Measurements from ENCODE around the gene CCDC6.
"Not testable (repeated sequence)": the region's sequence is repeated elsewhere in the genome, so short reads cannot be mapped to it uniquely, and the experiment has no call there.

The CCDC6 gene

GRCh38 chr10:59808896-59809643, 97.3 kb downstream of the CCDC6 start:
- DNase-seq (ENCODE audit: low read depth): peak; percentile 34

GRCh38 chr10:59807629-59808620, 98.4 kb downstream of the CCDC6 start:
- no peak for DNase-seq (ENCODE audit: low read depth)

GRCh38 chr10:59805014-59805413, 101.3 kb downstream of the CCDC6 start:
- DNase-seq (ENCODE audit: low read depth): no peak

- DNase-seq (ENCODE audit: low read depth): no peak
Measured at GRCh38 chr10:59804220-59804619, 102.1 kb downstream of the CCDC6 start.

GRCh38 chr10:59803714-59804113, 102.6 kb downstream of the CCDC6 start:
- DNase-seq (ENCODE audit: low read depth): no peak

GRCh38 chr10:59801171-59801570, 105.2 kb downstream of the CCDC6 start:
- DNase-seq (ENCODE audit: low read depth): no peak

- no peak for DNase-seq (ENCODE audit: low read depth)
Measured at GRCh38 chr10:59799421-59799820, 106.9 kb downstream of the CCDC6 start.

GRCh38 chr10:59793919-59794318, 112.4 kb downstream of the CCDC6 start:
- no peak for DNase-seq (ENCODE audit: low read depth)

- DNase-seq (ENCODE audit: low read depth): no peak
Measured at GRCh38 chr10:59792812-59793211, 113.5 kb downstream of the CCDC6 start.

- DNase-seq (ENCODE audit: low read depth): no peak
Measured at GRCh38 chr10:59791601-59792000, 114.8 kb downstream of the CCDC6 start.

- not testable (repeated sequence) for DNase-seq (ENCODE audit: low read depth)
Measured at GRCh38 chr10:59790080-59790479, 116.3 kb downstream of the CCDC6 start.

- DNase-seq (ENCODE audit: low read depth): not testable (repeated sequence)
Measured at GRCh38 chr10:59788914-59789313, 117.4 kb downstream of the CCDC6 start.

- not testable (repeated sequence) for DNase-seq (ENCODE audit: low read depth)
Measured at GRCh38 chr10:59787032-59787431, 119.3 kb downstream of the CCDC6 start.

- not testable (repeated sequence) for DNase-seq (ENCODE audit: low read depth)
Measured at GRCh38 chr10:59785476-59785875, 120.9 kb downstream of the CCDC6 start.

- DNase-seq (ENCODE audit: low read depth): no peak
Measured at GRCh38 chr10:59781511-59781910, 124.8 kb downstream of the CCDC6 start.

- no peak for DNase-seq (ENCODE audit: low read depth)
Measured at GRCh38 chr10:59779756-59780533, 126.4 kb downstream of the CCDC6 start.

- no peak for DNase-seq (ENCODE audit: low read depth)
Measured at GRCh38 chr10:59774451-59774850, 131.9 kb downstream of the CCDC6 start.

- no peak for DNase-seq (ENCODE audit: low read depth)
Measured at GRCh38 chr10:59773088-59773487, 133.3 kb downstream of the CCDC6 start.

- DNase-seq (ENCODE audit: low read depth): no peak
Measured at GRCh38 chr10:59771162-59771807, 135.1 kb downstream of the CCDC6 start.

- DNase-seq (ENCODE audit: low read depth): no peak
Measured at GRCh38 chr10:59770689-59771088, 135.7 kb downstream of the CCDC6 start.

- DNase-seq (ENCODE audit: low read depth): no peak
Measured at GRCh38 chr10:59762505-59762904, 143.9 kb downstream of the CCDC6 start.

- DNase-seq (ENCODE audit: low read depth): no peak
Measured at GRCh38 chr10:59757966-59758365, 148.4 kb downstream of the CCDC6 start.
